ENCODE measurements around the gene PXMP4.

The PXMP4 gene

GRCh38 chr20:33731693-33732165 is 11.6 kb upstream of the PXMP4 start, which contains the start of gene ZNF341 (continued):
- TF ChIP-seq ZNF639 (tag by site-specific recombination; IDR thresholded peaks at IDR 0.05) (no peak), RBAK (tag by site-specific recombination; IDR thresholded peaks at IDR 0.05) (no peak), ZNF394 (tag by site-specific recombination; IDR thresholded peaks at IDR 0.05; ENCODE audit: borderline replicate concordance) (no peak), ZNF404 (tag by site-specific recombination; IDR thresholded peaks at IDR 0.05) (no peak), ZNF37A (tag by site-specific recombination; IDR thresholded peaks at IDR 0.05) (no peak), SP2 (tag by site-specific recombination; IDR thresholded peaks at IDR 0.05) (no peak), ZNF48 (tag by site-specific recombination; IDR thresholded peaks at IDR 0.05) (no peak), ZNF792 (tag by site-specific recombination; IDR thresholded peaks at IDR 0.05) (no peak), YY2 (tag by site-specific recombination; IDR thresholded peaks at IDR 0.05) (peak; percentile 63), KLF7 (tag by site-specific recombination; IDR thresholded peaks at IDR 0.05; ENCODE audit: borderline replicate concordance) (no peak), ZNF658 (tag by site-specific recombination; IDR thresholded peaks at IDR 0.05) (no peak), GLI4 (tag by site-specific recombination; IDR thresholded peaks at IDR 0.05) (no peak), ELK4 (IDR thresholded peaks at IDR 0.05; ENCODE audit: borderline replicate concordance, low read depth, low read length) (no peak; the same call in 1 of the 2 replicates), ZBTB21 (tag by site-specific recombination; IDR thresholded peaks at IDR 0.05) (no peak), TCF7L2 (IDR thresholded peaks at IDR 0.05; ENCODE audit: borderline replicate concordance, low read depth, low read length) (no peak), MYNN (tag by site-specific recombination; IDR thresholded peaks at IDR 0.05; ENCODE audit: borderline replicate concordance) (no peak), ZNF169 (tag by site-specific recombination; IDR thresholded peaks at IDR 0.05) (no peak), FEZF1 (tag by site-specific recombination; IDR thresholded peaks at IDR 0.05) (no peak), AEBP2 (tag by site-specific recombination; IDR thresholded peaks at IDR 0.05; ENCODE audit: borderline replicate concordance) (no peak), ZBTB6 (tag by site-specific recombination; IDR thresholded peaks at IDR 0.05) (no peak), ZNF341 (tag by site-specific recombination; IDR thresholded peaks at IDR 0.05; ENCODE audit: low read depth) (no peak), YY1 (tag by site-specific recombination; IDR thresholded peaks at IDR 0.05) (peak; percentile 77; the same call in 1 of the 2 replicates), ZNF423 (tag by site-specific recombination; IDR thresholded peaks at IDR 0.05) (no peak), PRDM2 (tag by site-specific recombination; IDR thresholded peaks at IDR 0.05; ENCODE audit: borderline replicate concordance) (no peak), ZNF354C (tag by site-specific recombination; IDR thresholded peaks at IDR 0.05; ENCODE audit: borderline replicate concordance, low read depth) (no peak), ZNF248 (tag by site-specific recombination; IDR thresholded peaks at IDR 0.05) (no peak), ZNF501 (tag by site-specific recombination; IDR thresholded peaks at IDR 0.05) (no peak), BCL11A (tag by site-specific recombination; IDR thresholded peaks at IDR 0.05; ENCODE audit: low read depth) (no peak), ZBTB48 (tag by site-specific recombination; IDR thresholded peaks at IDR 0.05) (peak; percentile 78), ZNF391 (tag by site-specific recombination; IDR thresholded peaks at IDR 0.05; ENCODE audit: borderline replicate concordance, low read depth) (no peak), ZNF510 (tag by site-specific recombination; IDR thresholded peaks at IDR 0.05; ENCODE audit: insufficient replicate concordance) (no peak)

Measured in HEK293 (cell line).